Activated CD8-positive, alpha-beta T cell treated with anti-CD3 and anti-CD28 coated beads for 36 hours (primary cell): ENCODE measurements around the gene PTPRCAP. TPM values are rescaled to one million over a fixed set of nuclear protein-coding genes. Genes with fewer than 3 reads are reported as not detected.

Source experiments
- ATAC-seq: fragments of 200-7000 bp; cut with Tn5 transposase; one replicate; pipeline ENCODE4 v1.10.0; 2021; ENCODE audit warnings: mild to moderate bottlenecking, moderate library complexity
- CTCF ChIA-PET: fragments of 350-600 bp; sonication (Branson Sonifier 250); formaldehyde crosslinking; loops from one replicate; lab custom pipeline; 2021; ENCODE audit warnings: antibody characterized with exemption; lab: Charles Lee
- POLR2A ChIA-PET: fragments of 350-600 bp; sonication (Branson Sonifier 250); formaldehyde crosslinking; loops from one replicate; lab custom pipeline; 2021; ENCODE audit warnings: antibody characterized with exemption; lab: Charles Lee
- DNase-seq: peaks from one replicate; pipeline ENCODE4 v3.0.0-alpha.2; 2020
- H3K27ac Mint-ChIP-seq: one replicate; pipeline ENCODE4 v1.8.0; 2021; ENCODE audit warnings: mild to moderate bottlenecking, mixed read lengths
- H3K27me3 Mint-ChIP-seq: one replicate; pipeline ENCODE4 v1.8.0; 2021; ENCODE audit warnings: mixed read lengths
- H3K36me3 Mint-ChIP-seq: one replicate; pipeline ENCODE4 v1.8.0; 2021; ENCODE audit warnings: low read depth, mixed read lengths
- H3K4me1 Mint-ChIP-seq: one replicate; pipeline ENCODE4 v1.8.0; 2021; ENCODE audit warnings: low read depth, mixed read lengths
- H3K4me3 Mint-ChIP-seq: one replicate; pipeline ENCODE4 v1.8.0; 2021; ENCODE audit warnings: mild to moderate bottlenecking, moderate library complexity, mixed read lengths
- H3K9me3 Mint-ChIP-seq: one replicate; pipeline ENCODE4 v1.8.0; 2021; ENCODE audit warnings: mixed read lengths
- CTCF ChIP-seq: fragments of 200-600 bp; IDR thresholded peaks from one replicate; pipeline ENCODE4 v1.8.0; 2022; ENCODE audit warnings: antibody characterized with exemption, mild to moderate bottlenecking
- intact Hi-C: fragments of 100-400 bp; cut with micrococcal nuclease; formaldehyde crosslinking; loops from one replicate; pipeline ENCODE4 v1.10.0; 2022
- total RNA-seq, 2 experiments: library from RNA; stranded (reverse); gene quantifications; one replicate each; pipeline ENCODE4 v1.2.3, GENCODE V29; 2021

PTPRCAP gene
- total RNA-seq, 2 experiments from 2014 or later: 107 to 114 TPM

- peak; percentile 54 for DNase-seq
- no peak for ATAC-seq
- CTCF ChIA-PET: interaction anchor here (0.7 to 2.8 kb wide), 10 partner anchors 9 to 247 kb away, joined by 3 to 18 read pairs (median 7); partner anchors contain the start of genes PITPNM1, POLD4, PTPRCAP and RAD9A
- peak overlapping the region; percentile 84 for H3K27ac Mint-ChIP-seq
- H3K36me3 Mint-ChIP-seq: peaks cover 45% of the 10 kb centered on the region
- peaks cover 40% of the 10 kb centered on the region for H3K4me1 Mint-ChIP-seq
- intact Hi-C loops: loop anchor here (10.0 kb wide), 1 partner anchor 84 kb away; the partner anchor contains the start of gene AIP
- TF ChIP-seq CTCF: no peak
- POLR2A ChIA-PET: interaction anchor here (0.9 to 7.9 kb wide), 17 partner anchors 8 to 160 kb away, joined by 3 to 130 read pairs (median 6); partner anchors contain the start of genes AIP, PTPRCAP, RAD9A and TMEM134
- peak overlapping the region; percentile 86 for H3K4me3 Mint-ChIP-seq
- no peaks in the 10 kb centered on the region for H3K9me3 Mint-ChIP-seq
- no peaks in the 10 kb centered on the region for H3K27me3 Mint-ChIP-seq
Measured at GRCh38 chr11:67400251-67400941, 37.1 kb downstream of the PTPRCAP start.

GRCh38 chr11:67398661-67399563 lies 38.6 kb downstream of the PTPRCAP start:
- ATAC-seq: no peak
- intact Hi-C loops: no loop called here
- no peaks in the 10 kb centered on the region for H3K9me3 Mint-ChIP-seq
- peaks cover 41% of the 10 kb centered on the region for H3K4me1 Mint-ChIP-seq
- peak overlapping the region; percentile 46 for H3K27ac Mint-ChIP-seq
- ChIA-PET CTCF (interaction anchor here (2.7 kb wide), 1 partner anchor 7 kb away, joined by 18 read pairs; the partner anchor contains the start of gene RAD9A), POLR2A (interaction anchor here (1.1 to 7.9 kb wide), 6 partner anchors 9 to 96 kb away, joined by 3 to 130 read pairs (median 10); partner anchors contain the start of gene PTPRCAP)
- no peak for TF ChIP-seq CTCF
- H3K36me3 Mint-ChIP-seq: peaks cover 40% of the 10 kb centered on the region
- DNase-seq: no peak
- H3K27me3 Mint-ChIP-seq: no peaks in the 10 kb centered on the region
- peak overlapping the region; percentile 36 for H3K4me3 Mint-ChIP-seq

- peaks cover 44% of the 10 kb centered on the region for H3K4me1 Mint-ChIP-seq
- no peaks in the 10 kb centered on the region for H3K9me3 Mint-ChIP-seq
- no peak overlapping the region for H3K4me3 Mint-ChIP-seq
- DNase-seq (no peak), ATAC-seq (no peak)
- ChIA-PET CTCF (no interaction called here), POLR2A (interaction anchor here (0.7 to 7.9 kb wide), 5 partner anchors 10 to 96 kb away, joined by 3 to 28 read pairs (median 3); partner anchors contain the start of gene PTPRCAP)
- no peaks in the 10 kb centered on the region for H3K27me3 Mint-ChIP-seq
- H3K27ac Mint-ChIP-seq: peak overlapping the region; percentile 66
- no peak for TF ChIP-seq CTCF
- intact Hi-C loops: no loop called here
- peaks cover 42% of the 10 kb centered on the region for H3K36me3 Mint-ChIP-seq
Measured at GRCh38 chr11:67397986-67398660, 39.4 kb downstream of the PTPRCAP start.

- H3K27ac Mint-ChIP-seq: peak overlapping the region; percentile 66
- peak overlapping the region; percentile 19 for H3K4me3 Mint-ChIP-seq
- intact Hi-C loops: no loop called here
- peaks cover 45% of the 10 kb centered on the region for H3K4me1 Mint-ChIP-seq
- TF ChIP-seq CTCF: no peak
- no peaks in the 10 kb centered on the region for H3K27me3 Mint-ChIP-seq
- ChIA-PET CTCF (no interaction called here), POLR2A (interaction anchor here (0.7 to 7.9 kb wide), 4 partner anchors 11 to 80 kb away, joined by 3 to 28 read pairs (median 10); partner anchors contain the start of gene PTPRCAP)
- no peaks in the 10 kb centered on the region for H3K9me3 Mint-ChIP-seq
- ATAC-seq (no peak), DNase-seq (no peak)
- peaks cover 42% of the 10 kb centered on the region for H3K36me3 Mint-ChIP-seq
Measured at GRCh38 chr11:67397536-67397935, 39.9 kb downstream of the PTPRCAP start.
